Large intestine (tissue), 3 donors: ENCODE results near the gene ATP13A3. TPM values are rescaled to one million over a fixed set of nuclear protein-coding genes. Genes with fewer than 3 reads are reported as not detected.

Experiments
- DNase-seq, 2 donors: peaks; one replicate each; pipeline versions ENCODE4 v3.0.0 to v3.0.0-alpha.2; 2013
- H3K27ac ChIP-seq: one replicate; pipeline ENCODE4 v1.5.1; 2013; ENCODE audit warnings: low read length
- H3K27me3 ChIP-seq: 2 replicates; pipeline ENCODE4 v1.6.1; 2013; ENCODE audit warnings: low read length; ENCODE audit not compliant: control insufficient read depth, insufficient read depth
- H3K36me3 ChIP-seq: 2 replicates; pipeline ENCODE4 v1.6.1; 2013; ENCODE audit warnings: low read length; ENCODE audit not compliant: control insufficient read depth, insufficient read depth
- H3K4me1 ChIP-seq: one replicate; pipeline ENCODE4 v1.6.1; 2013; ENCODE audit warnings: low read length; ENCODE audit not compliant: control insufficient read depth, insufficient read depth
- H3K4me3 ChIP-seq: one replicate; pipeline ENCODE4 v1.5.1; 2013; ENCODE audit warnings: low read length
- H3K9me3 ChIP-seq: one replicate; pipeline ENCODE4 v1.6.1; 2013; ENCODE audit warnings: mild to moderate bottlenecking, low read depth, low read length, moderate library complexity; ENCODE audit not compliant: control insufficient read depth
- WGBS: methylation state at CpG from one replicate; pipeline ENCODE4 v1.1.5; 2013; ENCODE audit warnings: low lambda C conversion rate; ENCODE audit not compliant: insufficient coverage; 5-methylcytosine and 5-hydroxymethylcytosine counted together
- polyA plus RNA-seq: library from polyadenylated mRNA; unstranded; fragments of 120-200 nt; gene quantifications from one replicate; pipeline ENCODE4 v1.2.1, GENCODE V29; 2013

Gene ATP13A3
- polyA plus RNA-seq, 1 donor = 64.6 TPM

- DNase-seq = no peak
- H3K9me3 ChIP-seq = no peaks in the 10 kb centered on the region
- peaks cover 31% of the 10 kb centered on the region for H3K36me3 ChIP-seq
- H3K4me1 ChIP-seq = no peaks in the 10 kb centered on the region
- no peak overlapping the region for H3K27ac ChIP-seq
- H3K27me3 ChIP-seq = no peaks in the 10 kb centered on the region
- no peak overlapping the region for H3K4me3 ChIP-seq
These were observed 64.6 kb downstream of the ATP13A3 start for GRCh38 chr3:194422188-194422587.

- no peak overlapping the region for H3K27ac ChIP-seq
- no peaks in the 10 kb centered on the region for H3K9me3 ChIP-seq
- no peak overlapping the region for H3K4me3 ChIP-seq
- DNase-seq = no peak
- WGBS = no CpG with 5 or more reads among the region's 2 CpGs
- peaks cover 15% of the 10 kb centered on the region for H3K36me3 ChIP-seq
- no peaks in the 10 kb centered on the region for H3K27me3 ChIP-seq
- no peaks in the 10 kb centered on the region for H3K4me1 ChIP-seq
These were observed 68.1 kb downstream of the ATP13A3 start for GRCh38 chr3:194418671-194419070.

GRCh38 chr3:194407423-194407822, 79.4 kb downstream of the ATP13A3 start:
- H3K9me3 ChIP-seq = no peaks in the 10 kb centered on the region
- 80% methylated on average over 1 of the region's 7 CpGs for WGBS
- no peak overlapping the region for H3K27ac ChIP-seq
- H3K4me1 ChIP-seq = no peaks in the 10 kb centered on the region
- no peaks in the 10 kb centered on the region for H3K27me3 ChIP-seq
- H3K36me3 ChIP-seq = peaks cover 15% of the 10 kb centered on the region
- no peak overlapping the region for H3K4me3 ChIP-seq
- DNase-seq = peak in 1 of 2 donors; percentile 23

- no peak overlapping the region for H3K4me3 ChIP-seq
- H3K36me3 ChIP-seq = peaks cover 9% of the 10 kb centered on the region
- no peaks in the 10 kb centered on the region for H3K4me1 ChIP-seq
- no peaks in the 10 kb centered on the region for H3K9me3 ChIP-seq
- no peak overlapping the region for H3K27ac ChIP-seq
- H3K27me3 ChIP-seq = no peaks in the 10 kb centered on the region
- DNase-seq = no peak
- no CpG with 5 or more reads among the region's 2 CpGs for whole genome bisulfite sequencing
These were observed 81.0 kb downstream of the ATP13A3 start for GRCh38 chr3:194405766-194406165.

GRCh38 chr3:194404365-194405140, 82.2 kb downstream of the ATP13A3 start:
- 51% methylated on average over 5 of the region's 10 CpGs for WGBS
- Histone ChIP-seq H3K27ac (no peak overlapping the region), H3K4me3 (no peak overlapping the region), H3K27me3 (no peaks in the 10 kb centered on the region), H3K36me3 (peaks cover 7% of the 10 kb centered on the region), H3K9me3 (no peaks in the 10 kb centered on the region), H3K4me1 (no peaks in the 10 kb centered on the region)
- peak in 1 of 2 donors; percentile 44 for DNase-seq

- peaks cover 5% of the 10 kb centered on the region for H3K4me1 ChIP-seq
- H3K4me3 ChIP-seq = no peak overlapping the region
- peaks cover 4% of the 10 kb centered on the region for H3K36me3 ChIP-seq
- peaks cover 19% of the 10 kb centered on the region for H3K27me3 ChIP-seq
- DNase-seq = no peak
- peaks cover 10% of the 10 kb centered on the region for H3K9me3 ChIP-seq
- H3K27ac ChIP-seq = no peak overlapping the region
- no CpG with 5 or more reads among the region's 8 CpGs for WGBS
These were observed 84.9 kb downstream of the ATP13A3 start for GRCh38 chr3:194401868-194402329.

GRCh38 chr3:194401346-194401745, 85.5 kb downstream of the ATP13A3 start:
- no peak overlapping the region for H3K4me3 ChIP-seq
- H3K27me3 ChIP-seq = peaks cover 21% of the 10 kb centered on the region
- H3K27ac ChIP-seq = no peak overlapping the region
- peaks cover 11% of the 10 kb centered on the region for H3K9me3 ChIP-seq
- no CpG with 5 or more reads among the region's 9 CpGs for WGBS
- H3K36me3 ChIP-seq = peaks cover 4% of the 10 kb centered on the region
- peaks cover 9% of the 10 kb centered on the region for H3K4me1 ChIP-seq
- peak in 1 of 2 donors; percentile 37 for DNase-seq

GRCh38 chr3:194399874-194400411, 86.9 kb downstream of the ATP13A3 start:
- peaks cover 21% of the 10 kb centered on the region for H3K27me3 ChIP-seq
- DNase-seq = no peak
- 75% methylated on average over 2 of the region's 15 CpGs for WGBS

GRCh38 chr3:194399166-194399565, 87.6 kb downstream of the ATP13A3 start, which contains the start of gene GP5:
Gene GP5, minus strand, starts transcription at chr3:194399266. Its CDS starts 984 bp downstream, at chr3:194398282.
- no peaks in the 10 kb centered on the region for H3K36me3 ChIP-seq
- H3K27ac ChIP-seq = no peak within 1 kb of the TSS
- H3K4me3 ChIP-seq = peak within 1 kb of the TSS; percentile 17
- peaks cover 11% of the 10 kb centered on the region for H3K9me3 ChIP-seq
- DNase-seq = no peak
- WGBS = no CpG with 5 or more reads among the region's 2 CpGs
- H3K27me3 ChIP-seq = peaks cover 21% of the 10 kb centered on the region
- H3K4me1 ChIP-seq = peaks cover 24% of the 10 kb centered on the region

More at GRCh38 chr3:194399874-194400411, 86.9 kb downstream of the ATP13A3 start:
- Histone ChIP-seq H3K36me3 (no peaks in the 10 kb centered on the region), H3K27ac (no peak overlapping the region), H3K4me3 (no peak overlapping the region), H3K9me3 (peaks cover 11% of the 10 kb centered on the region), H3K4me1 (peaks cover 19% of the 10 kb centered on the region)

- no peaks in the 10 kb centered on the region for H3K36me3 ChIP-seq
- no CpG with 5 or more reads among the region's 38 CpGs for WGBS
- H3K4me1 ChIP-seq = peaks cover 24% of the 10 kb centered on the region
- H3K9me3 ChIP-seq = peaks cover 11% of the 10 kb centered on the region
- peak in 1 of 2 donors; percentile 18 for DNase-seq
- H3K4me3 ChIP-seq = peak overlapping the region; percentile 17
- no peak overlapping the region for H3K27ac ChIP-seq
- H3K27me3 ChIP-seq = peaks cover 21% of the 10 kb centered on the region
These were observed 89.0 kb downstream of the ATP13A3 start for GRCh38 chr3:194397757-194398312.
